A549 (cell line): ENCODE data around the gene PUS1.

Experiments used
- CEBPB ChIP-seq, 2 experiments: fragments of >200 bp in 1 of 2; sonication (Bioruptor Twin) in 1 of 2; formaldehyde crosslinking in 1 of 2; IDR thresholded peaks; 2 replicates each; pipeline ENCODE4 v1.6.1; 2012 to 2016
- ZFP36 ChIP-seq: fragments of 450-650 bp; IDR thresholded peaks from 2 replicates; pipeline ENCODE4 v1.6.1; 2014; ENCODE audit warnings: borderline replicate concordance; ENCODE audit not compliant: partially characterized antibody
- TF ChIP-seq, protein P1 (sequence below): fragments of >200 bp; sonication (Bioruptor Twin); formaldehyde crosslinking; IDR thresholded peaks from 3 replicates; pipeline ENCODE4 v1.5.1; 2016

DNA sequence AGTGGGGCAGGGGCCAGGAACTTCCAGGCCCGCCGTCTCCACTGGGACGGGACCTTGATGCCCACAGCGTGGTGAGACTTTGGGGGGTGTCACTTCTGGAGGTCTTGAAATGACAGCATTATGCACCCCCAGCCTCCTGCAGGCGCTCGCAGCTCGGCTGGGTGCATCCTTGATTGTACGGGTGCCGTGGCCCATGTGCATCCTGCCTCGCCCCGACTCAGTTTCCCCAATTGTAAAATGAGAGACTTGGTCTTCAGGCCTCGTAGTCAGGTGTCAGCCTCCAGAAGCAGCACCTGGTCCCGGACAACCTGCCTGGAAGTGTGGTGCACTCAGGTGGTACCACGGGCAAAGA is 8.9 kb upstream of the PUS1 start:
- TF ChIP-seq CEBPB (IDR thresholded peaks at IDR 0.05) (no peak), ZFP36 (no peak)
- TF ChIP-seq, protein P1, sequence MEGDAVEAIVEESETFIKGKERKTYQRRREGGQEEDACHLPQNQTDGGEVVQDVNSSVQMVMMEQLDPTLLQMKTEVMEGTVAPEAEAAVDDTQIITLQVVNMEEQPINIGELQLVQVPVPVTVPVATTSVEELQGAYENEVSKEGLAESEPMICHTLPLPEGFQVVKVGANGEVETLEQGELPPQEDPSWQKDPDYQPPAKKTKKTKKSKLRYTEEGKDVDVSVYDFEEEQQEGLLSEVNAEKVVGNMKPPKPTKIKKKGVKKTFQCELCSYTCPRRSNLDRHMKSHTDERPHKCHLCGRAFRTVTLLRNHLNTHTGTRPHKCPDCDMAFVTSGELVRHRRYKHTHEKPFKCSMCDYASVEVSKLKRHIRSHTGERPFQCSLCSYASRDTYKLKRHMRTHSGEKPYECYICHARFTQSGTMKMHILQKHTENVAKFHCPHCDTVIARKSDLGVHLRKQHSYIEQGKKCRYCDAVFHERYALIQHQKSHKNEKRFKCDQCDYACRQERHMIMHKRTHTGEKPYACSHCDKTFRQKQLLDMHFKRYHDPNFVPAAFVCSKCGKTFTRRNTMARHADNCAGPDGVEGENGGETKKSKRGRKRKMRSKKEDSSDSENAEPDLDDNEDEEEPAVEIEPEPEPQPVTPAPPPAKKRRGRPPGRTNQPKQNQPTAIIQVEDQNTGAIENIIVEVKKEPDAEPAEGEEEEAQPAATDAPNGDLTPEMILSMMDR = no peak
